ENCODE data around the gene COQ5. TPM values are rescaled to one million over a fixed set of nuclear protein-coding genes. Genes with fewer than 3 reads are reported as not detected.

COQ5 gene
- total RNA-seq, 3 donors from 2014 or later = 22.8 to 30.0 (median 29.5) TPM

- ATAC-seq (no peak), DNase-seq (no peak)
- Histone ChIP-seq H3K4me1 (ENCODE audit: low read depth) (peaks cover 10% of the 10 kb centered on the region), H3K9me3 (no peaks in the 10 kb centered on the region), H3K4me3 (no peak overlapping the region), H3K36me3 (ENCODE audit: low read depth) (peaks cover 7% of the 10 kb centered on the region)
- intact Hi-C loops (cut with DNase I, micrococcal nuclease) = no loop called here
- no peak for TF ChIP-seq CTCF (IDR thresholded peaks at IDR 0.05)
Observed at GRCh38 chr12:120465756-120466155, 63.2 kb downstream of the COQ5 start.

GRCh38 chr12:120463712-120464111 lies 65.2 kb downstream of the COQ5 start:
- peaks cover 16% of the 10 kb centered on the region for H3K36me3 ChIP-seq (ENCODE audit: low read depth)

GRCh38 chr12:120462099-120462640 lies 66.8 kb downstream of the COQ5 start:
- DNase-seq (no peak), ATAC-seq (no peak)
- intact Hi-C loops (cut with DNase I, micrococcal nuclease) = no loop called here
- no peak for TF ChIP-seq CTCF (IDR thresholded peaks at IDR 0.05)
- no peaks in the 10 kb centered on the region for H3K9me3 ChIP-seq
- H3K36me3 ChIP-seq (ENCODE audit: low read depth) = peaks cover 16% of the 10 kb centered on the region
- H3K4me1 ChIP-seq (ENCODE audit: low read depth) = peaks cover 7% of the 10 kb centered on the region
- H3K4me3 ChIP-seq = no peak overlapping the region

More at GRCh38 chr12:120463712-120464111, 65.2 kb downstream of the COQ5 start:
- intact Hi-C loops (cut with DNase I, micrococcal nuclease) = no loop called here
- DNase-seq = no peak
- Histone ChIP-seq H3K9me3 (no peaks in the 10 kb centered on the region), H3K4me3 (no peak overlapping the region), H3K4me1 (ENCODE audit: low read depth) (peaks cover 10% of the 10 kb centered on the region)
- no peak for TF ChIP-seq CTCF (IDR thresholded peaks at IDR 0.05)
- ATAC-seq = no peak

GRCh38 chr12:120460157-120460556 lies 68.8 kb downstream of the COQ5 start:
- Histone ChIP-seq H3K4me1 (ENCODE audit: low read depth) (no peaks in the 10 kb centered on the region), H3K36me3 (ENCODE audit: low read depth) (peaks cover 16% of the 10 kb centered on the region), H3K9me3 (no peaks in the 10 kb centered on the region), H3K4me3 (no peak overlapping the region)
- ATAC-seq (no peak), DNase-seq (no peak)
- intact Hi-C loops (cut with DNase I, micrococcal nuclease) = no loop called here
- TF ChIP-seq CTCF (IDR thresholded peaks at IDR 0.05) = no peak

GRCh38 chr12:120457133-120457532 lies 71.8 kb downstream of the COQ5 start:
- DNase-seq (no peak), ATAC-seq (no peak)
- Histone ChIP-seq H3K4me1 (ENCODE audit: low read depth) (no peaks in the 10 kb centered on the region), H3K36me3 (ENCODE audit: low read depth) (peaks cover 10% of the 10 kb centered on the region), H3K9me3 (no peaks in the 10 kb centered on the region), H3K4me3 (no peak overlapping the region)
- intact Hi-C loops (cut with DNase I, micrococcal nuclease) = no loop called here
- TF ChIP-seq CTCF (IDR thresholded peaks at IDR 0.05) = no peak

GRCh38 chr12:120455302-120455701 lies 73.7 kb downstream of the COQ5 start:
- TF ChIP-seq CTCF (IDR thresholded peaks at IDR 0.05) = no peak
- Histone ChIP-seq H3K9me3 (no peaks in the 10 kb centered on the region), H3K4me1 (ENCODE audit: low read depth) (no peaks in the 10 kb centered on the region), H3K36me3 (ENCODE audit: low read depth) (peaks cover 7% of the 10 kb centered on the region), H3K4me3 (no peak overlapping the region)
- DNase-seq (no peak), ATAC-seq (no peak)
- intact Hi-C loops (cut with DNase I, micrococcal nuclease) = no loop called here

All from mucosa of descending colon (tissue), 3 donors.